ENCODE measurements around the gene TENM3.
"Not testable (repeated sequence)": the region's sequence is repeated elsewhere in the genome, so short reads cannot be mapped to it uniquely, and the experiment has no call there.

The TENM3 gene

GRCh38 chr4:182228991-182229577, 14.1 kb upstream of the TENM3 start:
- no peak for DNase-seq

- no peak for DNase-seq
These were observed 12.9 kb upstream of the TENM3 start for GRCh38 chr4:182230256-182230655.

GRCh38 chr4:182231080-182231479, 12.1 kb upstream of the TENM3 start:
- DNase-seq = no peak

GRCh38 chr4:182231496-182231895, 11.7 kb upstream of the TENM3 start:
- no peak for DNase-seq

- no peak for DNase-seq
These were observed 9.7 kb upstream of the TENM3 start for GRCh38 chr4:182233310-182234090.

GRCh38 chr4:182235021-182235795, 8.0 kb upstream of the TENM3 start:
- DNase-seq = no peak

GRCh38 chr4:182236186-182236585, 7.0 kb upstream of the TENM3 start:
- DNase-seq = no peak

- DNase-seq = not testable (repeated sequence)
These were observed 6.2 kb upstream of the TENM3 start for GRCh38 chr4:182237010-182237409.

- DNase-seq = no peak
These were observed 4.8 kb upstream of the TENM3 start for GRCh38 chr4:182238355-182238931.

- DNase-seq = no peak
These were observed 2.8 kb upstream of the TENM3 start for GRCh38 chr4:182240161-182241130.

GRCh38 chr4:182242260-182242659, 942 bp upstream of the TENM3 start:
- DNase-seq = not testable (repeated sequence)

- DNase-seq = no peak
These were observed 415 bp upstream of the TENM3 start for GRCh38 chr4:182242787-182243186.

GRCh38 chr4:182245041-182245440, 1.8 kb downstream of the TENM3 start:
- no peak for DNase-seq

- DNase-seq = no peak
These were observed 2.5 kb downstream of the TENM3 start for GRCh38 chr4:182245541-182246215.

GRCh38 chr4:182246401-182247205, 3.4 kb downstream of the TENM3 start:
- no peak for DNase-seq

- no peak for DNase-seq
These were observed 5.1 kb downstream of the TENM3 start for GRCh38 chr4:182248295-182248694.

- no peak for DNase-seq
These were observed 7.2 kb downstream of the TENM3 start for GRCh38 chr4:182250446-182250845.

GRCh38 chr4:182251116-182251515, 7.9 kb downstream of the TENM3 start:
- DNase-seq = no peak

- no peak for DNase-seq
These were observed 9.0 kb downstream of the TENM3 start for GRCh38 chr4:182252220-182252619.

- DNase-seq = no peak
These were observed 11.0 kb downstream of the TENM3 start for GRCh38 chr4:182254026-182254780.
